GM20000 (cell line): ENCODE data around the gene ADAMTSL1.

ENCODE experiments used
- DNase-seq: peaks from one replicate; pipeline ENCODE4 v3.0.0; 2012; ENCODE audit warnings: low spot score
- TF ChIP-seq, protein P1 (sequence below): IDR thresholded peaks from 2 replicates; pipeline ENCODE4 v1.5.1; 2012; ENCODE audit warnings: mild to moderate bottlenecking, control low read depth; ENCODE audit errors: extremely low read depth, missing control alignments

Gene ADAMTSL1

GRCh38 chr9:18520416-18521047 is 46.6 kb downstream of the ADAMTSL1 start:
- TF ChIP-seq, protein P1, sequence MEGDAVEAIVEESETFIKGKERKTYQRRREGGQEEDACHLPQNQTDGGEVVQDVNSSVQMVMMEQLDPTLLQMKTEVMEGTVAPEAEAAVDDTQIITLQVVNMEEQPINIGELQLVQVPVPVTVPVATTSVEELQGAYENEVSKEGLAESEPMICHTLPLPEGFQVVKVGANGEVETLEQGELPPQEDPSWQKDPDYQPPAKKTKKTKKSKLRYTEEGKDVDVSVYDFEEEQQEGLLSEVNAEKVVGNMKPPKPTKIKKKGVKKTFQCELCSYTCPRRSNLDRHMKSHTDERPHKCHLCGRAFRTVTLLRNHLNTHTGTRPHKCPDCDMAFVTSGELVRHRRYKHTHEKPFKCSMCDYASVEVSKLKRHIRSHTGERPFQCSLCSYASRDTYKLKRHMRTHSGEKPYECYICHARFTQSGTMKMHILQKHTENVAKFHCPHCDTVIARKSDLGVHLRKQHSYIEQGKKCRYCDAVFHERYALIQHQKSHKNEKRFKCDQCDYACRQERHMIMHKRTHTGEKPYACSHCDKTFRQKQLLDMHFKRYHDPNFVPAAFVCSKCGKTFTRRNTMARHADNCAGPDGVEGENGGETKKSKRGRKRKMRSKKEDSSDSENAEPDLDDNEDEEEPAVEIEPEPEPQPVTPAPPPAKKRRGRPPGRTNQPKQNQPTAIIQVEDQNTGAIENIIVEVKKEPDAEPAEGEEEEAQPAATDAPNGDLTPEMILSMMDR = no peak
- no peak for DNase-seq

GRCh38 chr9:18526685-18527084 is 52.7 kb downstream of the ADAMTSL1 start:
- TF ChIP-seq, protein P1 = no peak
- DNase-seq = no peak

DNA sequence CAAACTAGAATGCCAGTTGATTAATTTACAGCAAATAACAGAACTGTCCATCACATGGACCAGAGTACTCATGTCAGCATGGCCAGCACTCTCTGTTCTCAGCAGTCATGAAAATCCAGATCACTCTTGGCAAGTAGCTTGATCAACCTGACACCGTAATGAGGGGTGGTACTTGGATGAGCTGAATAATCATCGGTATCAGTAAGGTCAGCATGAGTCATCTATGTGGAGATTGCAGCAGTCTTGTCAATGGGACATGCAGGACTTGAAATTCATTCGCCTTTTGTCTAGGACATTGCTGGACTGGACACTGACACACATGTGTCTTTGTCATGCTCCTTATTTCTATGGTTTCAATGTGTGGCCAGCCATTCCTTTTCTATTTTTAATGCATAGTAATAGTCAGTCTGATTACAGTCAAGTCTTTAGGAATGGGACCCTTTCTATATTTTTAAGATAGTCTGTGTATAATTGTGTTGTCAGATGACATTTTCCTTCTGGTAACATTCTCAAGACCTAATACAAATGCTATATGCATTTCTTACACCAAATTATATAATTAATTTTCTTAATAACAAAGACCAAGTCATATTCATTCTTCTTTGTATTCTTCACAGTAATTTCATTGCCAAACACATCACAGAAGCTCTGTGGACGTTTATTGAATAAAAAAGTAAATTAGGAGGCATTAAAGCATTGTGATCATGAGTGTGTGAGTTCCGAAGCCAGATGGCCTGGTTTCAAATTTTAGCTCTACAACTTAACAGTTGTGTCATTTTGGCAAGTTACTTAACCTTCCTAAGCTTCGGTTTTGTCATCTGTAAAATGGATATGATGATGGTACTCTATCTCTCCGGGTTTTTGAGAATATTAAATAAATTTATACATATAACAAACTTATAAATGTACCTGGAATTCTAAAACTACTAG is 57.4 kb downstream of the ADAMTSL1 start:
- DNase-seq = no peak
- TF ChIP-seq, protein P1 = no peak

DNA sequence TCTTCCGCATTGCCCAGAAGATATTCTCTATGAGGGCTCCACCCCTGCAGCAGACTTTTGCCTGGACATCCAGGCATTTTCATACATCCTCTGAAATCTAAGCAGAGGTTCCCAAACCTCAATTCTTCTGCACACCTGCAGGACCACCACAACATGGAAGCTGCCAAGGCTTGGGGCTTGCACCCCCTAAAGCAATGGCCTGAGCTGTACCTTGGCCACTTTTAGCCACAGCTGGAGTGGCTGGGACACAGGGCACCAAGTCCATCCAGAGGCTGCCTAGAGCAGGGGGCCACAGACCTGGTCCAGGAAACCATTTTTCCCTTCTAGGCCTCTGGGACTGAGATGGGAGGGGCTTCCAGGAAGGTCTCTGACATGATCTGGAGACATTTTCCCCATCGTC is 60.7 kb downstream of the ADAMTSL1 start:
- TF ChIP-seq, protein P1 = no peak
- no peak for DNase-seq

GRCh38 chr9:18536554-18536953 is 62.6 kb downstream of the ADAMTSL1 start:
- no peak for DNase-seq

DNA sequence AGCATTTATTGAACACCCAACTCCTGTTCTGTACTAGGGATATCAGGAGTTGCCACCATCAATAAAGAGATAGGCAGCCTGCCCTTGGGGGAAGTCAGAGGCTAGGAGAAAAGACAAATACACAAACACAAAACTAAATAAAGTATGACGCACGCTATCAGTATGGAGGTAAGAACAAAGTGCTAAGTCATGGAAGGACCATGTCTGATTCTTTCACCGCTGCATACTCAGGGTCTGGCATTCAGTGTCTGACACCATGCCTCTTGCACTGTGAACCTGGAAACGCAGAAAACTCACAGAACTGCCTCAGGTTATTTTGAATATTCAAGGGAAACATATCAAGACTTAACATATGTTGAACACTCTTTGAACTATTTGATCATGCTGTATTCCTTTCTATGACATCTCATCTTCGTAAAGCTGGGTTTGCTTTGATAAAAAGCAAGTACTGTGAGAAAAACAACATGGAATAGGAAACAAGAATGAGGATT is 65.3 kb downstream of the ADAMTSL1 start:
- DNase-seq = no peak
- TF ChIP-seq, protein P1 = no peak

More at GRCh38 chr9:18536554-18536953, 62.6 kb downstream of the ADAMTSL1 start:
- TF ChIP-seq, protein P1 = no peak

DNA sequence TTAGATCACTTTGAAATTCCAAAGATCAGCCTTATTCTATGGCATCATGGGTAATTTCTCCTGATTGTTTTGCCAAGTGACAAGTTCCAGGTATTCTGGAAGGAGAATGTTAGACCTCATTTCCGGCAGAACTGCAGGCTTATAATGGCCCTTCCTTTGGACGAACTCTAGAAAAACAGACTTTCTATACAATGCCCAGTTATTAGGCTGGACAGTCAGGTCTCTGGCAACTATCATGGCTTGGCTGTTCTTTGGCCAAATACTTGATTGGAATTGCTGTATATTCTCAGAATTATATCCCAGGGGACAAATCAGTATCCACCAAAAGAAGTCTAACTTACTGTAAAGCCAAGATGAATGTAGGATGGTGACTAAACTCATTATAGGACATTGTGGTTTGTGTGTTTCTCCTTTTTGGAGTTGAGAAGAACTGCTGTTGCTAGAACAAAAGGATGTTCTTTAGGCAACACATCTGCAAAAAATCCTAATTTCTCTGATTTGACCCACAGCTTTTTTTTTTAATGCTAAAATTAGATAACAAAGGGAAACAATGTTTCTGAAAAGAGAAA is 69.0 kb downstream of the ADAMTSL1 start:
- TF ChIP-seq, protein P1 = no peak
- DNase-seq = no peak
